Fibroblast of lung (primary cell): ENCODE measurements around the gene PLCL1. TPM values are rescaled to one million over a fixed set of nuclear protein-coding genes. Genes with fewer than 3 reads are reported as not detected.

ENCODE experiments used
- DNase-seq, 2 donors: peaks; one replicate each; pipeline versions ENCODE4 v3.0.0 to v3.0.0-alpha.2; 2010; ENCODE audit warnings: low read depth in 2 of 2
- H2AFZ ChIP-seq: 2 replicates; pipeline ENCODE4 v1.5.1; 2012; ENCODE audit warnings: low read length, control low read depth, inconsistent platforms
- H3K27ac ChIP-seq: 2 replicates; pipeline ENCODE4 v1.5.1; 2011; ENCODE audit warnings: low read length, control low read depth; ENCODE audit not compliant: insufficient read depth
- H3K27me3 ChIP-seq: 2 replicates; pipeline ENCODE4 v1.5.1; 2011; ENCODE audit warnings: mild to moderate bottlenecking, low read length; ENCODE audit not compliant: control insufficient read depth, insufficient read depth
- H3K36me3 ChIP-seq: 2 replicates; pipeline ENCODE4 v1.5.1; 2011; ENCODE audit warnings: low read length; ENCODE audit not compliant: control insufficient read depth, insufficient read depth
- H3K4me1 ChIP-seq: 2 replicates; pipeline ENCODE4 v1.5.1; 2011; ENCODE audit warnings: low read length; ENCODE audit not compliant: control insufficient read depth, insufficient read depth; ENCODE audit errors: extremely low read depth
- H3K4me2 ChIP-seq: 2 replicates; pipeline ENCODE4 v1.5.1; 2011; ENCODE audit warnings: low read length, control low read depth; ENCODE audit not compliant: insufficient read depth; ENCODE audit errors: extremely low read depth
- H3K4me3 ChIP-seq, 4 experiments: fragments of 200-600 bp in 1 of 4; sonication (generic) in 1 of 4; replicated peaks in 1 of 4; 2 replicates each; pipeline ENCODE4 v1.5.1; 2011 to 2016; ENCODE audit warnings: low read length in 4 of 4, low read depth in 3 of 4, mild to moderate bottlenecking in 3 of 4, control low read depth in 2 of 4, inconsistent platforms in 1 of 4, mixed read lengths in 1 of 4; ENCODE audit not compliant: insufficient read depth in 1 of 4; ENCODE audit errors: control extremely low read depth in 1 of 4
- H3K79me2 ChIP-seq: 2 replicates; pipeline ENCODE4 v1.5.1; 2012; ENCODE audit warnings: mild to moderate bottlenecking, low read length, inconsistent platforms; ENCODE audit not compliant: control insufficient read depth, insufficient read depth
- H3K9ac ChIP-seq: 2 replicates; pipeline ENCODE4 v1.5.1; 2011; ENCODE audit warnings: mild to moderate bottlenecking, low read length, control low read depth; ENCODE audit not compliant: insufficient read depth
- H3K9me3 ChIP-seq: 2 replicates; pipeline ENCODE4 v1.5.1; 2012; ENCODE audit warnings: low read depth, low read length; ENCODE audit not compliant: control insufficient read depth, insufficient read depth
- H4K20me1 ChIP-seq: 2 replicates; pipeline ENCODE4 v1.5.1; 2011; ENCODE audit warnings: low read length; ENCODE audit not compliant: control insufficient read depth, insufficient read depth; ENCODE audit errors: extremely low read depth
- EZH2 ChIP-seq: IDR thresholded peaks from 2 replicates; pipeline ENCODE4 v1.5.1; 2012; ENCODE audit warnings: low read length, control low read depth, mild to moderate bottlenecking; ENCODE audit errors: missing control alignments
- polyA plus RNA-seq, 2 donors: library from polyadenylated mRNA; depleted of rRNA in 1 of 2; stranded (reverse) in 1 of 2; unstranded in 1 of 2; fragments of >200 nt; gene quantifications; 2 replicates each; pipeline ENCODE4 v1.2.1, GENCODE V29; 2011 to 2012; ENCODE audit warnings: missing spikeins in 1 of 2
- total RNA-seq: library from RNA; depleted of rRNA; stranded (reverse); fragments of >200 nt; gene quantifications from 2 replicates; pipeline ENCODE4 v1.2.1, GENCODE V29; 2014
- TF ChIP-seq, protein P1 (sequence below), 2 donors: IDR thresholded peaks in 1 of 2; conservative IDR thresholded peaks in 1 of 2; 1 replicate in 1 of 2; 2 replicates in 1 of 2; pipeline ENCODE4 v1.5.1; 2011 to 2012; ENCODE audit warnings: low read length in 2 of 2, control low read depth in 1 of 2, inconsistent platforms in 1 of 2, low read depth in 1 of 2, mild to moderate bottlenecking in 1 of 2

The PLCL1 gene
- total and polyA plus RNA-seq, 2 donors (not counting 1 experiment from before 2014, with no cell fraction given): 0.48 to 0.83 TPM

GRCh38 chr2:197810491-197810890 lies 6.1 kb downstream of the PLCL1 start:
- H3K27me3 ChIP-seq: no peaks in the 10 kb centered on the region
- no peak overlapping the region for H3K4me3 ChIP-seq
- H4K20me1 ChIP-seq: no peaks in the 10 kb centered on the region
- TF ChIP-seq, protein P1, sequence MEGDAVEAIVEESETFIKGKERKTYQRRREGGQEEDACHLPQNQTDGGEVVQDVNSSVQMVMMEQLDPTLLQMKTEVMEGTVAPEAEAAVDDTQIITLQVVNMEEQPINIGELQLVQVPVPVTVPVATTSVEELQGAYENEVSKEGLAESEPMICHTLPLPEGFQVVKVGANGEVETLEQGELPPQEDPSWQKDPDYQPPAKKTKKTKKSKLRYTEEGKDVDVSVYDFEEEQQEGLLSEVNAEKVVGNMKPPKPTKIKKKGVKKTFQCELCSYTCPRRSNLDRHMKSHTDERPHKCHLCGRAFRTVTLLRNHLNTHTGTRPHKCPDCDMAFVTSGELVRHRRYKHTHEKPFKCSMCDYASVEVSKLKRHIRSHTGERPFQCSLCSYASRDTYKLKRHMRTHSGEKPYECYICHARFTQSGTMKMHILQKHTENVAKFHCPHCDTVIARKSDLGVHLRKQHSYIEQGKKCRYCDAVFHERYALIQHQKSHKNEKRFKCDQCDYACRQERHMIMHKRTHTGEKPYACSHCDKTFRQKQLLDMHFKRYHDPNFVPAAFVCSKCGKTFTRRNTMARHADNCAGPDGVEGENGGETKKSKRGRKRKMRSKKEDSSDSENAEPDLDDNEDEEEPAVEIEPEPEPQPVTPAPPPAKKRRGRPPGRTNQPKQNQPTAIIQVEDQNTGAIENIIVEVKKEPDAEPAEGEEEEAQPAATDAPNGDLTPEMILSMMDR (conservative IDR thresholded peaks at IDR 0.05 in 1 of 2, IDR thresholded peaks at IDR 0.05 in 1 of 2; ENCODE audit: low read depth in 1 of 2, low read length in 2 of 2): no peak
- no peak for TF ChIP-seq EZH2
- no peak for DNase-seq
- no peaks in the 10 kb centered on the region for H3K36me3 ChIP-seq
- no peak overlapping the region for H2AFZ ChIP-seq
- H3K79me2 ChIP-seq: no peaks in the 10 kb centered on the region
- no peaks in the 10 kb centered on the region for H3K9me3 ChIP-seq
- H3K4me1 ChIP-seq: no peaks in the 10 kb centered on the region
- H3K27ac ChIP-seq: no peak overlapping the region
- no peak overlapping the region for H3K9ac ChIP-seq
- H3K4me2 ChIP-seq: no peak overlapping the region

GRCh38 chr2:197813093-197813787 lies 8.8 kb downstream of the PLCL1 start:
- Histone ChIP-seq H3K4me2 (no peak overlapping the region), H3K9me3 (no peaks in the 10 kb centered on the region), H3K36me3 (no peaks in the 10 kb centered on the region), H3K9ac (no peak overlapping the region), H3K27me3 (no peaks in the 10 kb centered on the region), H4K20me1 (no peaks in the 10 kb centered on the region), H3K4me3 (no peak overlapping the region), H3K27ac (no peak overlapping the region), H3K4me1 (no peaks in the 10 kb centered on the region), H3K79me2 (no peaks in the 10 kb centered on the region), H2AFZ (no peak overlapping the region)
- DNase-seq: peak; percentile 43 to 53
- TF ChIP-seq, protein P1 (conservative IDR thresholded peaks at IDR 0.05 in 1 of 2, IDR thresholded peaks at IDR 0.05 in 1 of 2; ENCODE audit: low read depth in 1 of 2, low read length in 2 of 2): peak; percentile 43 to 55
- no peak for TF ChIP-seq EZH2

DNA sequence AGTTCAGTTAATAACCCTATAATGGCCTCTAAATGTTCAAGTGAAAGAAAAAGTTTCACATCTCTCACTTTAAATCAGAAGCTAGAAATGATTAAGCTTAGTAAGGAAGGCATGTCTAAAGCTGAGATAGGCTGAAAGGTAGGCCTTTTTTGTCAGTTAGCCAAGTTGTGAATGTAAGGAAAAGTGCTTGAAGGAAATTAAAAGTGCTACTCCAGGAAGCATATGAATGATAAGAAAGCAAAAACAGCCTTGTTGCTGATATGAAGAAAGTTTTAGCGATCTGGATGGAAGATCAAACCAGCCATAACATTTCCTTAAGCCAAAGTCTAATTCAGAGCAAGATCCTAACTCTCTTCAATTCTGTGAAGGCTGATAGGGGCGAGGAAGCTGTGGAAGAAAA lies 10.1 kb downstream of the PLCL1 start:
- Histone ChIP-seq H4K20me1 (no peaks in the 10 kb centered on the region), H3K4me1 (no peaks in the 10 kb centered on the region), H3K27ac (no peak overlapping the region), H3K9ac (no peak overlapping the region), H3K9me3 (no peaks in the 10 kb centered on the region), H3K79me2 (no peaks in the 10 kb centered on the region), H3K27me3 (no peaks in the 10 kb centered on the region), H3K36me3 (no peaks in the 10 kb centered on the region), H3K4me3 (no peak overlapping the region), H2AFZ (no peak overlapping the region), H3K4me2 (no peak overlapping the region)
- DNase-seq: no peak
- TF ChIP-seq, protein P1 (conservative IDR thresholded peaks at IDR 0.05 in 1 of 2, IDR thresholded peaks at IDR 0.05 in 1 of 2; ENCODE audit: low read depth in 1 of 2, low read length in 2 of 2): no peak
- no peak for TF ChIP-seq EZH2
